Keratinocyte (primary cell): ENCODE data around the gene ATF6B.

Experiments
- CTCF ChIP-seq, 3 experiments: IDR thresholded peaks in 1 of 3; conservative IDR thresholded peaks in 1 of 3; optimal IDR thresholded peaks in 1 of 3; 2 replicates in 2 of 3; 3 replicates in 1 of 3; pipeline versions ENCODE3 to v1.5.1; 2011; ENCODE audit warnings: low read length in 3 of 3, mild to moderate bottlenecking in 3 of 3, moderate library complexity in 2 of 3, control low read depth in 1 of 3, inconsistent platforms in 1 of 3; ENCODE audit not compliant: insufficient read depth in 2 of 3; ENCODE audit errors: extremely low read depth in 1 of 3
- EZH2 ChIP-seq: IDR thresholded peaks from one replicate; pipeline ENCODE4 v1.6.1; 2012; ENCODE audit warnings: inconsistent platforms, mild to moderate bottlenecking, low read length, moderate library complexity

GRCh38 chr6:32123681-32124080 is 4.4 kb downstream of the ATF6B start:
- no peak for TF ChIP-seq CTCF (optimal IDR thresholded peaks at IDR 0.05 in 1 of 3, IDR thresholded peaks at IDR 0.05 in 1 of 3, conservative IDR thresholded peaks at IDR 0.05 in 1 of 3; ENCODE audit: extremely low read depth in 1 of 3, insufficient read depth in 2 of 3, low read length in 3 of 3)
- no peak for TF ChIP-seq EZH2
